ENCODE measurements around the gene PCCB.

DNA sequence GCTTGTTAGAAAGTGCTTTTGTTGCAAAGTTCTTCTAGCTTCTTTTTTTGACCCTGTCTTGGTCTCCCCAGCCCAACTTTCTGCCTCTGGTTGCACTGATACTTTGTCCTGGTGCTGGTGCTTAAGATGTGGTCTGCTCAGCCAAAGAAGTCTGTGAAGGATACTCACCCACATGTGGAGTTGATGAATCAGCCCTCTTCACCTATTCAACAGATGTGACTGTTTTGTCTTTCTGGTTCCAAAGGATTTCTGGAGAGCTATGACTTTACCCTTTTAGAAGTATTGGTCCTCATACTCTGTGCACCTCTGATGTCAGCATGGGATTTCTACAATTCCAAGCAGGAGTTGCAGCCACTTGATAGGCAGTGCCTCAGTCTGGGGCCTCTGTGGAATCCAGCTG, 84.1 kb downstream of the PCCB start:
- TF ChIP-seq EZH2 (IDR thresholded peaks at IDR 0.05; ENCODE audit: low read length, unreplicated experiment): no peak
- TF ChIP-seq, protein P1, sequence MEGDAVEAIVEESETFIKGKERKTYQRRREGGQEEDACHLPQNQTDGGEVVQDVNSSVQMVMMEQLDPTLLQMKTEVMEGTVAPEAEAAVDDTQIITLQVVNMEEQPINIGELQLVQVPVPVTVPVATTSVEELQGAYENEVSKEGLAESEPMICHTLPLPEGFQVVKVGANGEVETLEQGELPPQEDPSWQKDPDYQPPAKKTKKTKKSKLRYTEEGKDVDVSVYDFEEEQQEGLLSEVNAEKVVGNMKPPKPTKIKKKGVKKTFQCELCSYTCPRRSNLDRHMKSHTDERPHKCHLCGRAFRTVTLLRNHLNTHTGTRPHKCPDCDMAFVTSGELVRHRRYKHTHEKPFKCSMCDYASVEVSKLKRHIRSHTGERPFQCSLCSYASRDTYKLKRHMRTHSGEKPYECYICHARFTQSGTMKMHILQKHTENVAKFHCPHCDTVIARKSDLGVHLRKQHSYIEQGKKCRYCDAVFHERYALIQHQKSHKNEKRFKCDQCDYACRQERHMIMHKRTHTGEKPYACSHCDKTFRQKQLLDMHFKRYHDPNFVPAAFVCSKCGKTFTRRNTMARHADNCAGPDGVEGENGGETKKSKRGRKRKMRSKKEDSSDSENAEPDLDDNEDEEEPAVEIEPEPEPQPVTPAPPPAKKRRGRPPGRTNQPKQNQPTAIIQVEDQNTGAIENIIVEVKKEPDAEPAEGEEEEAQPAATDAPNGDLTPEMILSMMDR (conservative IDR thresholded peaks at IDR 0.05; ENCODE audit: low read depth, low read length): no peak
- no peak for TF ChIP-seq EZH2phosphoT487 (IDR thresholded peaks at IDR 0.05; ENCODE audit: borderline replicate concordance, low read length)
